ENCODE measurements around the gene ANLN. TPM values are rescaled to one million over a fixed set of nuclear protein-coding genes. Genes with fewer than 3 reads are reported as not detected.

Gene ANLN
- total RNA-seq, 1 experiment from 2014 or later, result 106 TPM

DNA sequence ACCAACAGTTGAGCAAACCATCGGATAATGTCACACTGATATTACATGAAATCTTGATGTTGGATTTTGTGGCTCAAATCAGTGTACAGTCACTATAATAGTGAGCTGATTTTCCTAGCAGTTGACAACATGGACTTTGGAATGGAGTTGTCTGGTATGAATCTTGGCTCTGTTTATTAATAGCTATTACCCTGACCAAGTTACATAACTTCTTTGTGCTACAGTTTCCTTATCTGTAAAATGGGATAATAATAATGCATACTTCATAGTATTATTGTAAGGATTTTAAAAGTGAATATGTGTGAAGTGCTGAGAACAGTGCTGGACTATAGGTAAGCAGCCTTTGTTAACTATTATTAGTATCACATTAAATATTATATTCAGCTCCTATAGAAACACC is 26.1 kb upstream of the ANLN start:
- DNase-seq, result no peak
- TF ChIP-seq, protein P1, sequence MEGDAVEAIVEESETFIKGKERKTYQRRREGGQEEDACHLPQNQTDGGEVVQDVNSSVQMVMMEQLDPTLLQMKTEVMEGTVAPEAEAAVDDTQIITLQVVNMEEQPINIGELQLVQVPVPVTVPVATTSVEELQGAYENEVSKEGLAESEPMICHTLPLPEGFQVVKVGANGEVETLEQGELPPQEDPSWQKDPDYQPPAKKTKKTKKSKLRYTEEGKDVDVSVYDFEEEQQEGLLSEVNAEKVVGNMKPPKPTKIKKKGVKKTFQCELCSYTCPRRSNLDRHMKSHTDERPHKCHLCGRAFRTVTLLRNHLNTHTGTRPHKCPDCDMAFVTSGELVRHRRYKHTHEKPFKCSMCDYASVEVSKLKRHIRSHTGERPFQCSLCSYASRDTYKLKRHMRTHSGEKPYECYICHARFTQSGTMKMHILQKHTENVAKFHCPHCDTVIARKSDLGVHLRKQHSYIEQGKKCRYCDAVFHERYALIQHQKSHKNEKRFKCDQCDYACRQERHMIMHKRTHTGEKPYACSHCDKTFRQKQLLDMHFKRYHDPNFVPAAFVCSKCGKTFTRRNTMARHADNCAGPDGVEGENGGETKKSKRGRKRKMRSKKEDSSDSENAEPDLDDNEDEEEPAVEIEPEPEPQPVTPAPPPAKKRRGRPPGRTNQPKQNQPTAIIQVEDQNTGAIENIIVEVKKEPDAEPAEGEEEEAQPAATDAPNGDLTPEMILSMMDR (IDR thresholded peaks at IDR 0.05; ENCODE audit: insufficient read depth in 1 of 2, low read depth in 1 of 2, low read length in 1 of 2, severe bottlenecking in 1 of 2, unreplicated experiment in 1 of 2), result no peak
- Mint-ChIP-seq H3K36me3 (ENCODE audit: insufficient read depth, unreplicated experiment) (peaks cover 6% of the 10 kb centered on the region), H3K9me3 (ENCODE audit: unreplicated experiment) (no peaks in the 10 kb centered on the region), H3K4me3 (ENCODE audit: unreplicated experiment) (no peak overlapping the region), H3K4me1 (ENCODE audit: low read depth, unreplicated experiment) (no peaks in the 10 kb centered on the region), H3K27ac (ENCODE audit: unreplicated experiment) (no peak overlapping the region), H3K27me3 (ENCODE audit: insufficient read depth, unreplicated experiment) (no peaks in the 10 kb centered on the region)
- intact Hi-C loops (cut with micrococcal nuclease; ENCODE audit: unreplicated experiment), result no loop called here
- POLR2A ChIA-PET, result no interaction called here
- Histone ChIP-seq H3K4me3 (ENCODE audit: low read depth, low read length) (no peak overlapping the region), H3K36me3 (ENCODE audit: control insufficient read depth, insufficient read depth, low read length) (no peaks in the 10 kb centered on the region), H3K4me1 (no peaks in the 10 kb centered on the region), H3K27me3 (replicated peaks; ENCODE audit: control insufficient read depth, insufficient read depth, low read length) (no peaks in the 10 kb centered on the region), H3K9me3 (no peaks in the 10 kb centered on the region)
- no TSS peak for BruUV-seq (replicated peaks)
- CTCF ChIA-PET, result no interaction called here

DNA sequence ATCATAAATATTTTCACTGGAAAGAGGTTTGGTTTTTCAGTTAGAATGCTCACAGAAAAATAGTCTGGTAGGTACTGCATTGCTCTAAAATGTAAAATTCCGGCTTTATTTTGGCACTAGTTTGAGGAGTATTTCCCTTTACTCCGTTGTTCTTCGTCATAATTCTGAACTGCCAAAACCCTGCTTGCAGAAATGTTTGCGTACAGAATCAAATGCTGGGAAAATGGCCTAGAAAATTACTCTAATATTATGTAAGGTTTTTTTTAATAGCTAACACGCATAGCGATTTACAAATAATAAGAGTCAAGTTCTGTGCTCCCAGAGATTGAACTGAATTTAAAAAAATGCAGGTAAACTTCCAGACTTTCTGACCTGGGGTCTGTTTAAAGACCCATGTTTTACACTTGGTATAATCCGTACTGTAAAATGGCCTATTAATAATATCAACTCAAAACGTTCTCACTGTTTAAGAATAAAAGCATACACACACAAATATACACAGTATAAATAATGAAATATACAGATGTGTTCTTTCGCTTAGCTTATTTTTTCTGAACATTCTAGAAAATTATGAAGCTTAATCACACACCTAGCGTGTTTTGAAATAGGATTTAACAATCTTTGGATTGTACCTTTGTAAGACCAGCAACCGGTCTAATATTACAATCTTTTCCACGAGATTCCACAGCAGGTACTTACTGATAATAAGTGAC is 23.5 kb upstream of the ANLN start:
- Histone ChIP-seq H3K9me3 (no peaks in the 10 kb centered on the region), H3K36me3 (ENCODE audit: control insufficient read depth, insufficient read depth, low read length) (no peaks in the 10 kb centered on the region), H3K4me1 (no peaks in the 10 kb centered on the region), H3K4me3 (ENCODE audit: low read depth, low read length) (peak overlapping the region; percentile 67), H3K27me3 (replicated peaks; ENCODE audit: control insufficient read depth, insufficient read depth, low read length) (no peaks in the 10 kb centered on the region)
- no peaks in the 10 kb centered on the region for H3K9me3 Mint-ChIP-seq (ENCODE audit: unreplicated experiment)
- CTCF ChIA-PET, result interaction anchor here (1.4 kb wide), 1 partner anchor 34 kb away, joined by 4 read pairs; no protein-coding TSS in a partner anchor
- POLR2A ChIA-PET, result interaction anchor here (0.7 to 1.5 kb wide), 2 partner anchors 23 to 47 kb away, joined by 3 to 10 read pairs; partner anchors contain the start of gene ANLN
- intact Hi-C loops (cut with micrococcal nuclease; ENCODE audit: unreplicated experiment), result no loop called here
- peaks cover 6% of the 10 kb centered on the region for H3K36me3 Mint-ChIP-seq (ENCODE audit: insufficient read depth, unreplicated experiment)
- peak overlapping the region; percentile 85 for H3K4me3 Mint-ChIP-seq (ENCODE audit: unreplicated experiment)
- BruUV-seq (replicated peaks), result TSS peak; percentile 53
- H3K27ac Mint-ChIP-seq (ENCODE audit: unreplicated experiment), result peak overlapping the region; percentile 53
- H3K27me3 Mint-ChIP-seq (ENCODE audit: insufficient read depth, unreplicated experiment), result peaks cover 2% of the 10 kb centered on the region
- TF ChIP-seq, protein P1 (IDR thresholded peaks at IDR 0.05; ENCODE audit: insufficient read depth in 1 of 2, low read depth in 1 of 2, low read length in 1 of 2, severe bottlenecking in 1 of 2, unreplicated experiment in 1 of 2), result no peak
- no peaks in the 10 kb centered on the region for H3K4me1 Mint-ChIP-seq (ENCODE audit: low read depth, unreplicated experiment)
- no peak for DNase-seq

DNA sequence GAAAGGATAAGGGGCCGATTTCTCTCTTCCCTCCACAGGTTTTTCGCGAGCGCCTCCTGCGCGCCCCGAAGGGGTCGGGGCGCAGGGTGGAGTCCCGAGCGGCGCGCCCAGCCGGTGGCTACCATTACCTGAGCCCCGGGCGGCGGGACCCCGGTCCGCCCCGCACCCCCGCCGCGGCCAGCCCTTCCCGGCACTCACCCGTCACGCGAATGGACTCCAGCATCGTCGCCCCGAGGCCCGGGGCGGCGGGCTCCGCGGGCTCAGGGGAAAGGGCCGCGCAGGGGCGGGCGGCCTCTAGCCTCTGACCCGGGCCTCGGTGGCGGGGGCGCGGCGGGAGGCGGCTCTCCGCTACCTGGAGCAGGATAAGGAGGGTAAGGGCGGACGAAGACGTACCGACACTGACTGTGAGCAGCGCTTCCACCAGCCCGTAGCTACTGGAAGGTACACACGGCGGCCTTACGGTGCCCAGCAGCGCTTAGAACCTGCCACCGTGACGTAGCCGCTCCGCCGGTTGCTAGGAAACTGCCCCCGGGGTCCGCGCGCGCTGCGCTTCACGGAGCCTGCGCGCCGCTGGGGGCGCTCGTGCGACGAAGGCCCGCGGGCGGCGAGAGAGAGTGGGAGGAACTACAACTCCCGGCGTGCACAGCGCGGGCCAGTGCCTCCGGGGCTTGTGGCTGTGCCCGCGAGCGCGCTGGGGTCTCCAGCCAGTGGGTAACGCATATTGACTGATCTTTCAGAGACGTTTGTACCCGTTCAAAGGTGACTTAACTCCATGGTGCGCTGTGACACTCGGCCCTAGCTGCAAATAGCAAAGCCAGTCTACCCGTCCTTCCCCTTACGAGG is 22.7 kb upstream of the ANLN start:
- intact Hi-C loops (cut with micrococcal nuclease; ENCODE audit: unreplicated experiment), result loop anchor here (1.0 kb wide), 1 partner anchor 22 kb away; the partner anchor contains the start of gene ANLN
- POLR2A ChIA-PET, result interaction anchor here (0.7 to 1.5 kb wide), 2 partner anchors 23 to 48 kb away, joined by 3 to 10 read pairs; partner anchors contain the start of gene ANLN

More for the DNA sequence above, 22.7 kb upstream of the ANLN start:
- no peaks in the 10 kb centered on the region for H3K9me3 ChIP-seq
- peak; percentile 87 to 95 for DNase-seq
- H3K36me3 ChIP-seq (ENCODE audit: control insufficient read depth, insufficient read depth, low read length), result no peaks in the 10 kb centered on the region
- H3K4me1 Mint-ChIP-seq (ENCODE audit: low read depth, unreplicated experiment), result no peaks in the 10 kb centered on the region
- H3K4me3 ChIP-seq (ENCODE audit: low read depth, low read length), result peak overlapping the region; percentile 67
- no peaks in the 10 kb centered on the region for H3K9me3 Mint-ChIP-seq (ENCODE audit: unreplicated experiment)
- peak overlapping the region; percentile 53 for H3K27ac Mint-ChIP-seq (ENCODE audit: unreplicated experiment)
- peak overlapping the region; percentile 85 for H3K4me3 Mint-ChIP-seq (ENCODE audit: unreplicated experiment)
- no peaks in the 10 kb centered on the region for H3K27me3 ChIP-seq (replicated peaks; ENCODE audit: control insufficient read depth, insufficient read depth, low read length)
- H3K36me3 Mint-ChIP-seq (ENCODE audit: insufficient read depth, unreplicated experiment), result peaks cover 6% of the 10 kb centered on the region
- BruUV-seq (replicated peaks), result no TSS peak
- H3K27me3 Mint-ChIP-seq (ENCODE audit: insufficient read depth, unreplicated experiment), result peaks cover 2% of the 10 kb centered on the region
- TF ChIP-seq, protein P1 (IDR thresholded peaks at IDR 0.05; ENCODE audit: insufficient read depth in 1 of 2, low read depth in 1 of 2, low read length in 1 of 2, severe bottlenecking in 1 of 2, unreplicated experiment in 1 of 2), result peak; percentile 83 to 90
- CTCF ChIA-PET, result interaction anchor here (1.3 to 1.4 kb wide), 2 partner anchors 23 to 34 kb away, joined by 4 to 7 read pairs; partner anchors contain the start of gene ANLN
- no peaks in the 10 kb centered on the region for H3K4me1 ChIP-seq
